NCI-H526 (cell line): ENCODE measurements around the gene COBLL1.
A peak's percentile ranks its signal among the peaks of the same experiment; 100 is the strongest.

Experiments
- DNase-seq, 2 experiments: peaks; one replicate each; lab custom pipeline; 2025; lab: John Stamatoyannopoulos, UW

Gene COBLL1

DNA sequence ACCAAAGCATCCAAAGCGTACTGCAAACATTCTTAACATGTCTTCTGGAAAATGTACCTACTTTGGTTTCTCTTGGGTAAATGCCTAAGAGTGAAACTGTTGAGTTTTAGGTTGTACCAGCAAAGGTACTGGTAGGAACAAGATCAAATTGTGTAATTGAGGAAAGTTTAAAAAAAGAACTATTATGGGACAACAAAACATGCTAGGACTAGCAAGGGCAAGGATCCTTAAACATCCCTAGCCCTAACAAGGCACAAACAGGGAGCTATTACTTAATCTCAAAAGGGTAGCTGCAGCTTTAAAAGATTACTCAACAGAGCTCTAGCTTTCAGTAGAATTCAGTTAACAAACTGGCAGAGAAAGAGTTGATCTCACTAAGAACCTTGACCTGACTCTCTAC is 164.4 kb downstream of the COBLL1 start:
- no peak for DNase-seq

DNA sequence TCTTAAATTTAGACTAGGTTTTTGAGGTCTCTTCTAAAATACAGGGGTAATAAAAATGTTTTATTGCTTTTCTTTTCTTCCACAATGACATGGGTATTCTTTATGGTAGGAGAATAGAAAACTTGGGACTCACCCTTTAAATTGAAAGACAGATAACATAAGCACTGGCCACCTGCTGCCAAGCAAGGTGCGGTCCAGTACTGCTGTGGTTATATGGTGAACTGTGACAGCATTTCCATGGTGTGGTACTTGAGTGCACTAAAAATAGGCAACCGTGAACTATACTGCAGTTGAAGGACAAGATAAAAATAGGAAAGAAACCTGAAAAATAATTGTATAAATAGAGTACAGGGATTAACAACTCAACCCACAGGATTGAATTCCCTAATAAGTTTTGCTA is 165.9 kb downstream of the COBLL1 start:
- DNase-seq: no peak

DNA sequence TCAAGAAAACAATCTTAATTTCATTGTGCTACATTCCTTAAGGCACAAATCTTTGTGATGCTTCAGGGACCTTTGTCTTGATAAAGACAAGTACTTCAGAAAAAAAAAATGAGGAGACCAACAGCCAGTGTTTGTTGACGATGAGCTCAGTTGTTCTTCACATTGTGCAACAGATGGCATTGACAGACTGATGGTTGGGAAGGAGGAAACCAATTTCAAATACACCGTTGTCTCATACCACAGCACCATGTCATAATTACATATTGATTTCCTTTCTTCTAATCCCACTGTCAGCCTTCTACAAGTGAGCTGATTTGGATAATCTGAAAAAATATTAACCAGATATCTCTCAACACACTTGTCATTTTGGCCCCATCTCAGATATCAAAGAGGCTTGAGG is 166.6 kb downstream of the COBLL1 start:
- no peak for DNase-seq

DNA sequence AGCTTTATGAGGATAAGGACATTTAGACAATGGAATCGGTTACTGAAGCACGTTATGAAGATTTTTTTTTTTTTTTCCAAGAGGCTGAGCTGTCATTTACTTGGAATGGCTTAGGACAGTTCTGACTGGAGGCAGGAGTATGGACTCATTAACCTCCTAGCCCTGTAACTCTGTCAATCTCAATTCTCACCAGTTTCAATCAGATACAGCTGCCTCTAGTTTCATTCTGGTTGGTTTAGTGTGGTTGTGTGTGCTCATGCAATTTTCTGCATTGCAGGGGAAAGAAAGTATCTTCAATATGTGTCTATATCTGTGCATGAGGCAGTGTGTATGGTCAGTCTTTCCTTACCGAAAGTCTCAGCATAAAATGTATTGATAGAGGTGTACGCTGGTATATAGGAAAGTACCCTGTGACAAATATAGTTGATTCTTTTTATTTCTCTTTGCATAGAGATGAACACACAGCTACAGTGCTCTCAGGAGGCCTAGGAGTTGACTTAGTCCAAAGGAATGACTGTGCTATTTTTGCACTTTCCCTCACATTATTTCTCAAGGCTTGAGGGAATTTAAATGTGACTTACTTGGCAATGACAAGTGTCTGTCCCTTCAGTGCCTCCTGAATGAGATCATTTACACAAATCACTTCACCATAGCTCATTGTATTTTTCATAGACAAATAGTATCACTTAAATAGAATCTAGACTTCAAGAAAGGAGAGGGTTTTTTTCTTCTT is 169.8 kb downstream of the COBLL1 start:
- no peak for DNase-seq

DNA sequence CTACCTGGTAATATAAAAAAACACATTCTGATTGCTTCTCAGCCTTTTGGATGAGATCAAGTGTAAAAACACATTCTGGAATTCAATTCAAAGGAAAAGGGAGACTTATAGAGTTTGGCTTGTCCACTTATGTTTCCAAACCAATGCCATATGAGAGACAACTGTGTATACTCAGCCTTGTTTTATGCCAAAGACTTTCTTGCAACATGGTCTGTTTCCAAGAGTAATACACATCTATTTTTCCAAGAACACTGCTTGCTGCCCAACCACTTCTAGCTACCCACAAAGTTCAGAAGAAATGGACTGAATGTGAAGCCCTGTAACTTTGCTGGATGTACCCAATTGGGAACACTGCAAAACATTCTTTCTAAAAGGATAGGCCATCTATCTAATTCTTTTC is 172.3 kb downstream of the COBLL1 start:
- DNase-seq: no peak

DNA sequence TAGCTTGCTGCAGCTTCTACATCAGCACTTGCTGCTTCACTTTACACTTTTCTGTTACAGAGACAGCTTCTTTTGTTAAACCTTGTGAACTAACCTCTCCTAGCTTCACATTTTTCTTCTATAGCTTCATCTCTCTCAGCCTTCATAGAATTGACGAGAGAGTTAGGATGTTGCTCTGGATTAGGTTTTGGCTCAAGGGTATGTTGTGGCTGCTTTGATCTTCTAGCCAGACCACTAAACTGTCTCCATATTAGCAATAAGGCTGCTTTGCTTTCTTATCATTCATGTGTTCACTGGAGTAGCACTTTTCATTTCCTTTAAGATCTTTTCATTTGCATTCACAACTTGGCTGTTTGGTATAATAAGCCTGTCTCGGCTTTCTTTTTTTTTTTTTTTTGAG is 174.1 kb downstream of the COBLL1 start:
- DNase-seq: no peak

DNA sequence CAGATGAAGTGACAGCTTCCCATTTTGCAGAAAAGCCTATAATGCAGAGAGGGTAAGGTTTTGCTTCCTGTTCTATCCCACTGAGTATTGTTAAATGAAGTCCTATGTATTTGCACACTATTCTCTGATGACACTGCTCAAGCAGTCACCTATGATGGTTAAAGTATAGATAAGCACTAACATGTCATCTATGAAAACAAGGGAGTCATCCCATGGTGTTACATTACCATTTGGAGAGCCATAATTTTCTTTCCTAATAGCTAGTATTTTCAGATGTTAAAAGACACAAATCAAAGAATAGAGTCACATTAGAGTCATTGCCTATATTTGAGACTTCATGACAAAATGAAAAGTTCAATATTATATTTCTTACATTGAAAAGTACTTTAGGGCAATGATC is 177.6 kb downstream of the COBLL1 start:
- DNase-seq: no peak

DNA sequence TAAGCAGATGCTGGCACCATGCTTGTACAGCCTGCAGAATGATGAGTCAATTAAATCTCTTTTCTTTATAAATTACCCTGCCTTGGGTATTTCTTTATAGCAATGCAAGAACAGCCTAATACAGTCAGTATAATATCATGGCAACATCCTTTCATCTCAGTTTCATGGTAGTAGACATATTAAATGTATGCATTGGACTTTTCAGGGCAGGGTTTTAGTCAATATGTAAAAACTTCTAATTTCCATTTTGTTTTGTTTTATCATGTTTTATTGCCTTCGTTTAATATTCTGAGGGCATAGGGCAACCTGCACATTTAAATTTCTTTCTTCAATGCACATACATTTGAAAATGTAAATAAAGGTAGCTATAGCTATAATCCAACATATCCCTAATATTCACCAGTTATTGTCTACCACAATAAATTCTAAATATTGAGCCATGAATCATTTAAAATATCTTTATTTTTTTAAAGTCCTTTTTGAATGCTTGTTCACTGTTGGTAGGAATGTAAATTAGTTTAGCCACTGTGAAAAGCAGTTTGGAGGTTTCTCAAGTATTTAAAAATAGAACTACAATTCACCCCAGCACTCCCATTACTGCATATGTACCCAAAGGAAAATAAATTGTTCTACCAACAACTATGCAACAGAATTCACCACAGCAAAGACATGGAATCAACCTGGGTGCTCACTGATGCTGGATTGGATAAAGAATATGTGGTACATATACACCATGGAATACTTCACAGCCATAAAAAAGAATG is 178.6 kb downstream of the COBLL1 start:
- peak; percentile 22 to 52 for DNase-seq

DNA sequence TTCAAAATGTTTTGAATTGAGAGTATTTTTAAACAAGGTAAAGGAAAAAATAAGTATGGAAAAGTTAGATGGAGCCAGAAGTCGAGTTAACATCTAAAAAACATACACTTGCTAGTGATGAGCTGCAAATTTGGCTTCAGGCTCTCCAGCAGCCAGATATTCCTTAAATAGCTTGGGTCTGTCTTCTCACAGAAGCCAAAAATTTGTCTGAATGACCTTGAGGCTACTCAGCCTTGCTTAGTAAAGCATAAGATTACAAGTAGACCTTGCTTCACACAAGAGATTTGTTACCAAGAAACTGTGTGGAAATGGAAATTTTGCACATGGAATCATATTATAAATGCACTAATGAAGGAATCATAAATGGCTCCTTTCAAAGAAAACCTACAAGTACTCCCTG is 179.6 kb downstream of the COBLL1 start:
- no peak for DNase-seq

DNA sequence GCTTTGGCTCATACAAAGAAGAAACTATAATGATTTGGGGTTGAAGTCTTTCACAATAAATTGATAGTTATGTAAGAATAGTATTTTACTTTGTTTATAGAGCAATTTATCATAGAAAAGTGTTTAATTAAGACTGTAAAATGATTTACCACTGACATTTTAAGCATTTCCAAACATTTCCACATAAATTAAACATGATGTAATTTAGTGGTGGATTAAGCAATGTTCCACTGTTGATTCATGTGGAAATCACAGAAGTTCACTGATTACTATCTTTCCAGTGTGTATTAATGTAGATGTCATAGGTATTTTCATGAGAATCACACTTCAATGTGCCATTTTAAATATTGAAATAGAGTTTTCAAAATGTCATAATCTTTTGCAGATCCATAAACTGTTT is 180.3 kb downstream of the COBLL1 start:
- no peak for DNase-seq

DNA sequence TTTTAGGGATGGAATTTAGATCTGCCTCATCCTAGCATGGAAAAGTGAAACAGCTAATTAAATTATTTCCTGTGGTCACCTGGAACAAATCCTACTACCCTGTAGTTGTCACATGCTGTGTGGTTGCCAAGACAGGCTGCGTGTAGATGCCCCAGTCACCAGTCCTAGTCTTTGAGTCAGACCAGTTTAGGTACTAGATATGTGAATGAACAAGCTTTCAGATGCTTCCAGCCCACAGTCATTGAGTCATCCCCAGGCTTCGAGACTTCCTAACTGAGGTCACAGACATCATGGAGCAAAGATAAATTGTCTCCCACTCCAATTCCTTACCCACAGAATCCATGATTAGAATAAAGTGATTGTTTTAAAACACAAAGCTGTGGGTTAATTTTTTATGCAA is 184.5 kb downstream of the COBLL1 start:
- DNase-seq: no peak

DNA sequence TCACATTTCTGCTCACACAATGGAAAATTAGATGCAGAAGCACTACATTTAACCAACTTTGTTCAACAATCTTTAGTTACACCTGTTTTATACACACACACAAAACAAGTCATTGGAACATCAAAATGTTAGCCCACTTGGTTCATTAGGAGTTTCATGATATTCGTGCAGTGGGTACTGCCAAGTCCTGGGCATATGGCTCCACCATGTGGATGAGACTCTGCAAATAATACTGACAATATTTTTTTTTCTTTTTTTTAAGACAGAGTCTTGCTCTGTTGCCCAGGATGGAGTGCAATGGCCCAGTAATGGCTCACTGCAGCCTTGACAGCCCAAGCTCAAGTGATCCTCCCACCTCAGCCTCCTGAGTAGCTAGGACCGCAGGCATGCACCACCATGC is 185.9 kb downstream of the COBLL1 start:
- DNase-seq: no peak

DNA sequence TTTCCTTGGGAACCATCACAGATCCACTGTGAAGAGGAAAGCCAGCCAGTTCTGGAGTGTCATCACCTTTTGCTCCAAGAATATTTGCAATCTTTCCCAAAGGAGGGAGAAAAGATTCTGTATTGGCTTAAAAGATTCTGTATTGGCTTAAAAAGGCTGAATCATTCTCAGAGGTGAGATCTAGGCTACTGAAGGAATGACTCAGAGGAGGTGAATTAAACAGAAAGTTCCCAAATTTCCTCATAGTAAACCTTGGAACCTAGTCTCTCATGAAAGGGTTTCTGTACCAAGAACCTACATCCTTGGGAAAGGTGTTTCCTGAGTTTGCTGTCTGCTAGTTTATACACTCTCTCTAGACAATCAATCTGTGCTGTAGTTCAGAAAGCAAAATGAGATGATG is 186.3 kb downstream of the COBLL1 start:
- DNase-seq: no peak

DNA sequence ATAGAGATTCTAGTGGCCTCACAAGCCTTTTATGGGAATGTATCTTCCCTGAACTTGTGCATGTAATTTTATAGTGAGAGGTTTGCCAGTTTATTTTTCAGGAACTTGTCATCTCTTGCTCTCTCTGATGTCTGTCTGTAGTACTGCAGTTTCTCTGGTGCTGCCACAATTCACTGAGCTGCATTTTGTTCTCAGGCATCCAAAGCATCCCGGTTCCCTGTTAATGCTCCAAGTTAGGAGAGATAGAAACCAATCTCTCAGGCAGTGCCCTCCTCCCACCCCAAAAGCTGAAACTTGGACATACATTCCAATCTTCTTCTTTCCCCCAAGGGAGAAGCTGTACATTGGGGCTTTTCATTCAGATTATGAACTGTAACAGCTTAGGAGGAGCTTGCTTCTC is 190.3 kb downstream of the COBLL1 start:
- DNase-seq: no peak

DNA sequence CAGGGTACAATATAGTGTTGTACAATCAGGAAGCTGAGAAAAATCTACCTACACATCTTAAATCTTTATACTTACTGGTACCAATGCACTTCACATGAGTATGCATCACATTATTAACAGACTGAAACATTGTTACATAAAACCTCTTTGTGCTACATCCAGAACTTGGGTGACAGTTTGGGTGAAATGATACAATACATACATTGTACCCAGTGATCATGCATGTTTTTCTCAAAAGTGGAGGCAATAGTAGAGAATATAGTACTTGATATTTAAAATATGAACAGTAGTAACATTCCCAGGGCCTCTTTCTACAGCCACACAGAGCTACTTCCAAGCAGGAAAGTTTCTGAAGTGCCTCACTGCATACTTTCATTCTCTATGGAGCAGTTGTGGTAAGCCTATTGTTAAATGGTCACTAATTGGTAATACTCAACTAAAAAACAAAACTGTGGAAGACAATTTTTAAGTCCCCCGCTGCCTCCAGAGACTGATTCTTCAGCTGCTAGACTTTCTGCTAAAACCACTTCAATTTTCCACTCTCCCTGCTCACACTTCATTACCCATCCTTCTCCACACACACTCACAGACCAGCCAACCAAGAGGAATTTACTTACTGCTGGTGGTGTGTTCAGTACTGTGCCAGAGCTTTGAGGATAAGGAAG is 197.5 kb downstream of the COBLL1 start:
- DNase-seq: no peak

DNA sequence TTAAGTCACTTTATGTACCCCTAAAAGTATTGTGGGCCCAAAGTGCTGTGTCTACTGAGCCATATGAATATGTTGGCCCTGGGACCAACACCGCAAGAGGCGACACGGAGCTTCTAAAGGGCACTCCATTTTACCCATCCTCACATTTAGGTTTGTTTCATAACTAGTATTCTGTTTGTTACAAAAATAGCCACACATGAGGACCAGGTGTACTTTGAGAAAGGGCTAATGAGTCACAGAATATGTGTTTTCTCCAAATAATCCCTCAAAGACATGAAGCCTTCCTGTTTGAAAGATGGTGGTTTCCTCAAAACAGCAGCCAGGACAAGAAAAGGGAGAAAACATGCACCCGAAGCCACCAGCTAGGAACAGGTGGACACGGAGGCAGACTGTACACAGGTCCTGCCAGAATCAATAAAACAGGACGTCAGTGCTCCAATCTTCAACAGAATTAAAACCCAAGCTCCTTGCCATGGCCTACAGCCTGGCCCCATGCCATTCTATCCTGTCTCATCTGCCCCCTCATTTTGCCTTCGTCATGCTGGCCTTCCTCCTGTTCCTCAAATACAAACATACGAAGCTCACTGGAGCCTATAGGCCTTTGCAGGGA is 198.6 kb downstream of the COBLL1 start:
- no peak for DNase-seq

DNA sequence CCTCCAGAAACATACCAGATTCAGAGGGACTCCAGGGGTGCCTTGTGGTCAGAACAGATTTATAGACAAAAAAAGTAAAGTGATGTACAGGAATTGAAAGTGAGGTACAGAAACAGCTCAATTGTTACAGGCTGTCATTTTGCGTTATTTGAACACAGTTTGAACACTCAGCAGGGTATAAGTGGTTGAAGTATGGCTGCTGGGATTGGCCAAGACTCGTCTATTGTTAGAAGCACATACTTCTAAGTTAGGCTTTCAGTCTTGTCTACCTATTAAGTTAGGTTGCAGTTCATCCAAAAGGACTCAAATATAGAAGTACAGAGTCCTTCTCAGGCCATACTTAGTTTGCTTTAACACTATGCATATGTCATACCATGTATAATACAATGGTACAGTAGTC is 199.4 kb downstream of the COBLL1 start:
- no peak for DNase-seq
